Bronchial epithelial cell (primary cell): ENCODE data around the gene SLC6A19. TPM values are rescaled to one million over a fixed set of nuclear protein-coding genes. Genes with fewer than 3 reads are reported as not detected.

ENCODE experiments used
- DNase-seq: peaks from one replicate; pipeline ENCODE4 v3.0.0-alpha.2; 2010; ENCODE audit warnings: low read depth
- FAIRE-seq: peaks from 2 replicates; lab custom pipeline; 2011; peaks lifted over from hg19 to GRCh38; lab: Jason Lieb, UNC
- H3K27me3 ChIP-seq: 2 replicates; pipeline ENCODE4 v1.5.1; 2011; ENCODE audit warnings: low read length; ENCODE audit not compliant: control insufficient read depth, insufficient read depth
- H3K36me3 ChIP-seq: 2 replicates; pipeline ENCODE4 v1.5.1; 2011; ENCODE audit warnings: low read length; ENCODE audit not compliant: control insufficient read depth, insufficient read depth
- H3K4me3 ChIP-seq: 2 replicates; pipeline ENCODE4 v1.5.1; 2011; ENCODE audit warnings: mild to moderate bottlenecking, low read depth, low read length, control low read depth
- CTCF ChIP-seq: IDR thresholded peaks from 2 replicates; pipeline ENCODE4 v1.5.1; 2011; ENCODE audit warnings: mild to moderate bottlenecking, moderate library complexity, low read length, control low read depth, inconsistent platforms; ENCODE audit not compliant: insufficient read depth, severe bottlenecking
- total RNA-seq: library from RNA; depleted of rRNA; stranded (reverse); fragments of >200 nt; gene quantifications from 2 replicates; pipeline ENCODE4 v1.2.1, GENCODE V29; 2014

The SLC6A19 gene
- total RNA-seq, 1 donor from 2014 or later = not detected

DNA sequence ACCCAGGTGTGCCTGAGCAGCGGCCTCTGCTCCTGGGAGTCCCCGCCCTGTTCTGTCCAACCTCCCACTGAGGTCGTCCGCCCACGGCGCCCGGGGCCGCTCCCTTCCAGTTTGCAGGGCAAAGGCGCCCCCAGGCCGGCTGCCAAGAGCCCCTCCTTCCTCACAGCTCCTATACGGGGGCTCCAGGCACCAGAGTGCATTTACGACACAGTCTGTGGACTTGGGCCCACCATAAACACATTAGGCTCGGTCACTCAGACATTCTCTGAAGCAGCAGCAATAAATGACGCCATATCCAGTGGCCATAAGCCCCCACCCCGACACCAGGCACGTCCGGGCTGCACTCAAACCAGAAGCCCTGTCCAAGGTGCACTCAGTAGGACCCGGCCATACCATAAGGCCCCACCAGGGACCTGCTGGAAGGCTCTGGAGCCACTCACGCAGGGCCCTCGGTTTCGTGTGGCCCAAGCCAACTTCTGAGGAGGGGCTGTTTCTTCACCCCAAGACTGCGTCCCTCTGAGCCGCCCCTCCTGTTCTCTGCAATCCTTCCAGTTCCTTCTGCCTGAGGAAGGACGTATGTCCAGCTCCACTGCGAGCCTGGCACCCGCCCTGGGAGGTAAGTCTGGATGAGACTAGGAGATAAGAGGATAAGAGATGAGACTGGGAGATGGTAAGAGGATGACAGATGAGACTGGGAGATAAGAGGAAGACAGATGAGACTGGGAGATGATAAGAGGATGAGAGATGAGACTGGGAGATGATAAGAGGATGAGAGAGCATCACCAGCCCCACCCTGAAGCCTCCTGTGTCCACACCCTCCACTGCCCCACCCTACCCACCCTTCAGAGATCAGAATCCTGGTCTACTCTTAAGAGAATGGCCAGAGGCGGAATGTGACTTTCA is 50.5 kb downstream of the SLC6A19 start:
- Histone ChIP-seq H3K27me3 (no peaks in the 10 kb centered on the region), H3K36me3 (no peaks in the 10 kb centered on the region), H3K4me3 (no peak overlapping the region)
- no peak for TF ChIP-seq CTCF
- DNase-seq = no peak
- no peak for FAIRE-seq

- Histone ChIP-seq H3K36me3 (no peaks in the 10 kb centered on the region), H3K27me3 (no peaks in the 10 kb centered on the region), H3K4me3 (no peak overlapping the region)
- FAIRE-seq (no peak), DNase-seq (no peak)
- no peak for TF ChIP-seq CTCF
Observed at GRCh38 chr5:1252681-1253080, 51.3 kb downstream of the SLC6A19 start.

GRCh38 chr5:1253456-1254105 is 52.2 kb downstream of the SLC6A19 start:
- no peak for TF ChIP-seq CTCF
- no peak for DNase-seq
- no peak for FAIRE-seq
- H3K27me3 ChIP-seq = no peaks in the 10 kb centered on the region
- no peaks in the 10 kb centered on the region for H3K36me3 ChIP-seq
- H3K4me3 ChIP-seq = no peak overlapping the region

DNA sequence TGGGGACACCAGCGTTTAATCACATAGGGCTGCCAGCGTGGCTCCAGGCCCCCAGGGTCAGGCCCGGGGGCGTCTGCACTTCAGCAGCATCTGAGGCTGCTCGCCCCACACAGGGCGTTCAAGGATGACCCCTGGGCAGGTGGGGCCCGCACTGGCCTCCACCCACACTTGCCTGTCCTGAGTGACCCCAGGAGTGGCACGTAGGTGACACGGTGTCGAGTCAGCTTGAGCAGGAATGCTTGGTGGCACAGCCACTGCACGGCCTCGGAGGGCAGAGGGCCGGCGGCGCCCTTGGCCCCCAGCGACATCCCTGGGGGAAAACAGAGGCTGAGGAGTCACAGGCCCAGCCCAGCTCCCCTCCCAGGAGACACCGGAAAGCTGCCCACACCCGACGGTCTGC is 52.8 kb downstream of the SLC6A19 start:
- FAIRE-seq (no peak), DNase-seq (no peak)
- H3K27me3 ChIP-seq = no peaks in the 10 kb centered on the region
- no peak for TF ChIP-seq CTCF
- no peak overlapping the region for H3K4me3 ChIP-seq
- no peaks in the 10 kb centered on the region for H3K36me3 ChIP-seq

DNA sequence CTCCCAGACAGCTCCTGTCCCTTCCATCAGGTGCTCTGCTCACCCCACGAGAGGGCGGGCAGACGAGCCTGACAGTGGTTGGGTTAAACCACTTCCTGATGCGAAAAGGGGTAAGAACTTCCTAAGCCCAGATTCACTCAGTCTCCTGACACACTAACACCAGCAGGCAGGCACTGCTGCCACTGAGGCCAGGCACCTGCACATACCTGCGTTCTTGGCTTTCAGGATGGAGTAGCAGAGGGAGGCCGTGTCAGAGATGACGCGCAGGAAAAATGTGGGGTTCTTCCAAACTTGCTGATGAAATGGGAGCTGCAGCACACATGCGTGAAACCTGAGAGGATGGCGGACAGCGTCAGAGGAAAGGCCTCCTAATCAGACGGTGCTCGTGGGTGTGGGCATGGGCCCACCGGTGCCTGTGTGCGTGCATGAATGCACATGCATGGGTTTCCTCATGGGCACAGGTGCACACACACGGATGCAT is 53.7 kb downstream of the SLC6A19 start:
- FAIRE-seq = no peak
- H3K36me3 ChIP-seq = no peaks in the 10 kb centered on the region

More for the DNA sequence above, 53.7 kb downstream of the SLC6A19 start:
- DNase-seq = no peak
- H3K27me3 ChIP-seq = no peaks in the 10 kb centered on the region
- no peak for TF ChIP-seq CTCF
- H3K4me3 ChIP-seq = no peak overlapping the region
